ENCODE results near the gene ECSCR. TPM values are rescaled to one million over a fixed set of nuclear protein-coding genes. Genes with fewer than 3 reads are reported as not detected.
"Not testable (repeated sequence)": the region's sequence is repeated elsewhere in the genome, so short reads cannot be mapped to it uniquely, and the experiment has no call there.

Gene ECSCR
- total and polyA plus RNA-seq, 7 experiments from 2014 or later: 0.19 to 0.73 (median 0.37) TPM; not detected in 3

DNA sequence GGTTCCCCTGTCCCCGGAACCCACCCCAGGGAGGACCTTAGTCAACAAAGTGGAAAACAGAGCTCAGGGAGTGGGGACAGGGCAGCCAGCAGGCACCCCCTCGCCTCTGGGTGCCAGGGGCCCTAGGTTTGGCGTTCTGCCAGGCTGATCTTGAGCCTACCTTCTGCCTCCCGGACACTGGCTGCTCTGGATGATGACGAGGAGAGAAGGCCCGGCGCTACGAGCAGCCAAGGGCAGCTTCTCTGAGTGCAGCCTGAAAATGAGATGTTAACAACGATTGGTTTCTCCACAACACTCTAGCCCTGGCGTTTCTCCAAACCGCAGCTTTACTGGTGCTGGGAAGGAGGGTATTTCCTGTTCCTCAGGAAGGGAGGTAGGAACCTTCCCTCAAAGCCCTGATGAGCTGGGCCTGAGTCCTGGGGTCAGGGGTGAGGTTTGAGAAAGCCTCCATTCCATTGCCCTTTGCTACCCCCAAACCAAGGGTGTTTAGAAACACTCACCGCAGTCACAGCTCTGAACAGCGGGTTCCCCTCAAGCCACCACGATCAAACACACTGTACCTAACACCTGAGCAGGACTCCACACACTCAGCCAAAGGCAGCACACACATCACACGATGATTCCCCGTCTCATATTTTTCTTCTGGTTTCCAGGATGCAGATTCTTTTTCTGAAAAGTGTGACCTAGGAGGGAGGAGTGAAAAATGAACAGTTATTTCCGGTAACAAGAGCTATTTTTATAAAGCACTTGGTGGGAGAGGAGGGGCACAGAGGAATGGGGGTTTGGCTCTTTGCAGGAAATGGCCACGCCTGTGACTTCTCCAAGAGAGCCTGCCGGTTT lies 19.7 kb upstream of the ECSCR start, which contains the start of gene STING1:
STING1 (minus strand) TSS at position 709 of the 840 bp plus-strand sequence. CDS start 1,054 bp downstream, outside the sequence.
- Histone ChIP-seq H3K4me3 (ENCODE audit: low read length) (peak within 1 kb of the TSS; percentile 87), H3K27me3 (ENCODE audit: control insufficient read depth in 2 of 2, insufficient read depth in 2 of 2, low read length in 2 of 2) (no peaks in the 10 kb centered on the region), H3K36me3 (ENCODE audit: control insufficient read depth in 2 of 3, insufficient read depth in 3 of 3, low read length in 3 of 3) (peaks cover 4 to 27% (median 13%) of the 10 kb centered on the region in 3 experiments), H3K9me3 (ENCODE audit: control insufficient read depth in 2 of 3, low read length in 3 of 3) (no peaks in the 10 kb centered on the region), H3K27ac (ENCODE audit: low read depth, low read length) (peak within 1 kb of the TSS; percentile 80), H3K4me1 (ENCODE audit: control insufficient read depth in 2 of 2, insufficient read depth in 2 of 2, low read length in 2 of 2) (peaks cover 21 to 29% of the 10 kb centered on the region in 2 donors)
- Mint-ChIP-seq H3K27ac (peak within 1 kb of the TSS; percentile 94 to 99 (median 96)), H3K36me3 (peaks cover 0 to 25% (median 15%) of the 10 kb centered on the region in 5 donors), H3K4me3 (peak within 1 kb of the TSS; percentile 86 to 99 (median 94)), H3K4me1 (peaks cover 26 to 45% (median 39%) of the 10 kb centered on the region in 7 donors), H3K9me3 (no peaks in the 10 kb centered on the region), H3K27me3 (no peaks in the 10 kb centered on the region)
- peak; percentile 86 for ATAC-seq
- peak; percentile 29 to 83 (median 71) for DNase-seq
- ChIA-PET POLR2A (interaction anchor here (0.6 to 7.2 kb wide), 23 partner anchors 11 to 939 kb away, joined by 3 to 83 read pairs (median 7); partner anchors contain the start of genes DNAJC18, ETF1, PAIP2 and SMIM33), CTCF (interaction anchor here (0.5 to 4.0 kb wide), 20 partner anchors 9 to 1787 kb away, joined by 3 to 26 read pairs (median 4); partner anchors contain the start of genes DNAJC18 and SMIM33)
- intact Hi-C loops (cut with micrococcal nuclease): loop anchor here (1.0 to 2.0 kb wide), 9 partner anchors 8 to 939 kb away; partner anchors contain the start of genes DNAJC18 (in 2 of the 2), ETF1 (in 1 of the 2) and UBE2D2 (in 1 of the 2)

- Histone ChIP-seq H3K9me3 (ENCODE audit: control insufficient read depth in 2 of 3, low read length in 3 of 3) (no peaks in the 10 kb centered on the region), H3K4me3 (ENCODE audit: low read length) (peak overlapping the region; percentile 87), H3K27ac (ENCODE audit: low read depth, low read length) (peak overlapping the region; percentile 80), H3K4me1 (ENCODE audit: control insufficient read depth in 2 of 2, insufficient read depth in 2 of 2, low read length in 2 of 2) (peaks cover 21 to 32% of the 10 kb centered on the region in 2 donors), H3K36me3 (ENCODE audit: control insufficient read depth in 2 of 3, insufficient read depth in 3 of 3, low read length in 3 of 3) (peaks cover 4 to 32% (median 13%) of the 10 kb centered on the region in 3 experiments), H3K27me3 (ENCODE audit: control insufficient read depth in 2 of 2, insufficient read depth in 2 of 2, low read length in 2 of 2) (no peaks in the 10 kb centered on the region)
- ChIA-PET POLR2A (interaction anchor here (0.6 to 7.2 kb wide), 19 partner anchors 11 to 938 kb away, joined by 3 to 83 read pairs (median 7); partner anchors contain the start of genes DNAJC18, ETF1, PAIP2 and SMIM33), CTCF (interaction anchor here (0.6 to 4.0 kb wide), 13 partner anchors 8 to 1786 kb away, joined by 3 to 26 read pairs (median 4); partner anchors contain the start of genes DNAJC18 and SMIM33)
- Mint-ChIP-seq H3K4me1 (peaks cover 26 to 50% (median 40%) of the 10 kb centered on the region in 7 donors), H3K27ac (peak overlapping the region; percentile 94 to 99 (median 96)), H3K9me3 (no peaks in the 10 kb centered on the region), H3K36me3 (peaks cover 0 to 26% (median 16%) of the 10 kb centered on the region in 5 donors), H3K4me3 (peak overlapping the region; percentile 86 to 99 (median 94)), H3K27me3 (no peaks in the 10 kb centered on the region)
- intact Hi-C loops (cut with micrococcal nuclease): loop anchor here (1.0 to 2.0 kb wide), 10 partner anchors 7 to 938 kb away; partner anchors contain the start of genes DNAJC18 (in 2 of the 2), ETF1 (in 1 of the 2) and UBE2D2 (in 1 of the 2)
- ATAC-seq (peak; percentile 36), DNase-seq (peak in 2 of 9 donors; percentile 34 to 41)
Measured at GRCh38 chr5:139481580-139482049, 19.1 kb upstream of the ECSCR start.

DNA sequence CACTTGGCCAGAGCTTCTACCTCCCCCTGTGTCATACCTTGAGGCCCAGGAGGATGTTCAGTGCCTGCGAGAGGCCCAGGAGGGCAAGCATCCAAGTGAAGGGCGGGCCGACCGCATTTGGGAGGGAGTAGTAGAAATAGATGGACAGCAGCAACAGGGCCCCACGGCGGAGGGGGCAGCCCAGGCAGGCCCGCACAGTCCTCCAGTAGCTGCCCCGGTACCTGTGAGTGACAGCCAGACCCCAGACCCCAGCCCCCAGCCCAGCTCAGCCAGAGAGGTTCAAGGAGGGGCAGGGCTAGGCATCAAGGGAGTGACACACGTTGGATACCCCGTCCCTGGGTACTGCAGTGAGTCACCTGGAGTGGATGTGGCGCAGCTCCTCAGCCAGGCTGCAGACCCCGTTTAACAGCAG lies 18.6 kb upstream of the ECSCR start:
- POLR2A ChIA-PET: interaction anchor here (1.4 to 7.2 kb wide), 15 partner anchors 10 to 139 kb away, joined by 5 to 83 read pairs (median 8); partner anchors contain the start of genes DNAJC18, PAIP2, SMIM33 and UBE2D2
- peak overlapping the region; percentile 87 for H3K4me3 ChIP-seq (ENCODE audit: low read length)
- Mint-ChIP-seq H3K4me3 (peak overlapping the region; percentile 86 to 99 (median 94)), H3K4me1 (peaks cover 26 to 54% (median 44%) of the 10 kb centered on the region in 7 donors), H3K27ac (peak overlapping the region; percentile 94 to 99 (median 96)), H3K36me3 (peaks cover 0 to 26% (median 16%) of the 10 kb centered on the region in 5 donors), H3K27me3 (no peaks in the 10 kb centered on the region), H3K9me3 (no peaks in the 10 kb centered on the region)
- peaks cover 23 to 33% of the 10 kb centered on the region in 2 donors for H3K4me1 ChIP-seq (ENCODE audit: control insufficient read depth in 2 of 2, insufficient read depth in 2 of 2, low read length in 2 of 2)
- intact Hi-C loops (cut with micrococcal nuclease): loop anchor here in 1 of 2 donors (1.0 kb wide), 1 partner anchor 12 kb away; no protein-coding TSS in a partner anchor
- CTCF ChIA-PET: interaction anchor here (1.0 to 4.0 kb wide), 6 partner anchors 10 to 64 kb away, joined by 3 to 26 read pairs (median 6); partner anchors contain the start of gene SMIM33
- peak; percentile 21 for ATAC-seq
- peak overlapping the region; percentile 80 for H3K27ac ChIP-seq (ENCODE audit: low read depth, low read length)
- no peaks in the 10 kb centered on the region for H3K27me3 ChIP-seq (ENCODE audit: control insufficient read depth in 2 of 2, insufficient read depth in 2 of 2, low read length in 2 of 2)
- H3K36me3 ChIP-seq (ENCODE audit: control insufficient read depth in 2 of 3, insufficient read depth in 3 of 3, low read length in 3 of 3): peaks cover 4 to 37% (median 15%) of the 10 kb centered on the region in 3 experiments
- no peaks in the 10 kb centered on the region for H3K9me3 ChIP-seq (ENCODE audit: control insufficient read depth in 2 of 3, low read length in 3 of 3)
- peak in 2 of 9 donors; percentile 18 to 40 for DNase-seq

- peak overlapping the region; percentile 49 for H3K27ac ChIP-seq (ENCODE audit: low read depth, low read length)
- DNase-seq; H3K27me3 Mint-ChIP-seq; H3K9me3 Mint-ChIP-seq; H3K9me3 ChIP-seq (ENCODE audit: control insufficient read depth in 2 of 3, low read length in 3 of 3); H3K4me3 ChIP-seq (ENCODE audit: low read length); H3K27me3 ChIP-seq (ENCODE audit: control insufficient read depth in 2 of 2, insufficient read depth in 2 of 2, low read length in 2 of 2); intact Hi-C loops (cut with micrococcal nuclease); ATAC-seq: not testable (repeated sequence)
- Mint-ChIP-seq H3K27ac (peak overlapping the region in 3 of 9 donors; percentile 20 to 95 (median 83)), H3K36me3 (peaks cover 3 to 37% (median 28%) of the 10 kb centered on the region in 5 donors), H3K4me1 (peaks cover 39 to 68% (median 57%) of the 10 kb centered on the region in 7 donors), H3K4me3 (peak overlapping the region in 2 of 10 donors; percentile 56 to 69)
- CTCF ChIA-PET: interaction anchor here (1.3 to 4.0 kb wide), 2 partner anchors 33 to 57 kb away, joined by 3 to 26 read pairs; no protein-coding TSS in a partner anchor
- peaks cover 37 to 47% of the 10 kb centered on the region in 2 donors for H3K4me1 ChIP-seq (ENCODE audit: control insufficient read depth in 2 of 2, insufficient read depth in 2 of 2, low read length in 2 of 2)
- POLR2A ChIA-PET: interaction anchor here (0.7 to 7.2 kb wide), 5 partner anchors 9 to 55 kb away, joined by 3 to 83 read pairs (median 54); partner anchors contain the start of genes DNAJC18 and SMIM33
- H3K36me3 ChIP-seq (ENCODE audit: control insufficient read depth in 2 of 3, insufficient read depth in 3 of 3, low read length in 3 of 3): peaks cover 4 to 42% (median 17%) of the 10 kb centered on the region in 3 experiments
Measured at GRCh38 chr5:139479729-139480128, 17.2 kb upstream of the ECSCR start.

DNA sequence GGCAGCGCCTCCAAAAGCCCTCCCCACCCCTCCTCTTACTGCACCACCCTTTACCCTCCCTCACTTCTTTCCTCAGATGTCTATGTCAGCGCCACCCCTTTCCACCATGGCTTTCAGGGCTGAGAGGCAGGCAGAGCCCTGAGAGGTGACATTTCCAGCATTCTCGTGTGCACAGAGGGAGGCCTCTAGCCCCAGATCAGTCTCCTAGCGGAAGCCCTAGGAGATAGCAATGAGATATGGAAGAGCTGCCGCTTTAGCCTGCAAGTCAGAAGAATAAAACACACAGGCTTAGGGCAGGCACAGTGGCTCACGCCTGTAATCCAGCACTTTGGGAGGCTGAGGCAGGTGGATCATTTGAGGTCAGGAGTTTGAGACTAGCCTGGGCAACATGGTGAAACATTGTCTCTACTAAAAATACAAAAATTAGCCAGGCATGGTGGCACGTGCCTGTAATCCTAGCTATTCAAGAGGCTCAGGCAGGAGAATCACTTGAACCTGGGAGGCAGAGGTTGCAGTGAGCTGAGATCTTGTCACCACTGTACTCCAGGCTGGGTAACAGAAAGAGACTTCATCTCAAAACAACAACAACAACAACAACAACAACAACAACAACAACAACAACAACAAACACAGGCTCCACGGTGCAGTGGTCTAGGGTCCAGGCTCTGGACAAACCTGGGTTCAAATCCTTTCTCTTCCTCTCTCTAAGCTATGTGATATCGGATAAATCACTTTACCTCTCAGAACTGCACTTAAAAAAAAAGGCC lies 16.3 kb upstream of the ECSCR start:
- H3K4me3 ChIP-seq (ENCODE audit: low read length); H3K27me3 ChIP-seq (ENCODE audit: control insufficient read depth in 2 of 2, insufficient read depth in 2 of 2, low read length in 2 of 2); DNase-seq; H3K9me3 Mint-ChIP-seq; ATAC-seq; H3K9me3 ChIP-seq (ENCODE audit: control insufficient read depth in 2 of 3, low read length in 3 of 3); intact Hi-C loops (cut with micrococcal nuclease); H3K27me3 Mint-ChIP-seq: not testable (repeated sequence)
- Mint-ChIP-seq H3K4me1 (peaks cover 41 to 77% (median 64%) of the 10 kb centered on the region in 7 donors), H3K36me3 (peaks cover 3 to 38% (median 28%) of the 10 kb centered on the region in 5 donors), H3K4me3 (peak overlapping the region; percentile 53 to 80 (median 62)), H3K27ac (peak overlapping the region; percentile 21 to 94 (median 83))
- Histone ChIP-seq H3K4me1 (ENCODE audit: control insufficient read depth in 2 of 2, insufficient read depth in 2 of 2, low read length in 2 of 2) (peaks cover 38 to 56% of the 10 kb centered on the region in 2 donors), H3K27ac (ENCODE audit: low read depth, low read length) (peak overlapping the region; percentile 49), H3K36me3 (ENCODE audit: control insufficient read depth in 2 of 3, insufficient read depth in 3 of 3, low read length in 3 of 3) (peaks cover 4 to 42% (median 17%) of the 10 kb centered on the region in 3 experiments)
- ChIA-PET CTCF (interaction anchor here (0.7 to 1.3 kb wide), 2 partner anchors 9 to 56 kb away, joined by 3 read pairs; no protein-coding TSS in a partner anchor), POLR2A (interaction anchor here (0.6 to 7.2 kb wide), 9 partner anchors 8 to 457 kb away, joined by 3 to 83 read pairs (median 4); partner anchors contain the start of genes DNAJC18 and SMIM33)

All from naive thymus-derived CD4-positive, alpha-beta T cell (primary cell).